HG03442 (cell line): ENCODE results near the gene SPEM1.
"Not testable (repeated sequence)": the region's sequence is repeated elsewhere in the genome, so short reads cannot be mapped to it uniquely, and the experiment has no call there.

Experiments
- ATAC-seq: cut with Tn5 transposase; IDR thresholded peaks from one replicate; pipeline ENCODE4 v1.9.1; 2021; ENCODE audit warnings: mild to moderate bottlenecking, moderate library complexity; ENCODE audit not compliant: unreplicated experiment

The SPEM1 gene

DNA sequence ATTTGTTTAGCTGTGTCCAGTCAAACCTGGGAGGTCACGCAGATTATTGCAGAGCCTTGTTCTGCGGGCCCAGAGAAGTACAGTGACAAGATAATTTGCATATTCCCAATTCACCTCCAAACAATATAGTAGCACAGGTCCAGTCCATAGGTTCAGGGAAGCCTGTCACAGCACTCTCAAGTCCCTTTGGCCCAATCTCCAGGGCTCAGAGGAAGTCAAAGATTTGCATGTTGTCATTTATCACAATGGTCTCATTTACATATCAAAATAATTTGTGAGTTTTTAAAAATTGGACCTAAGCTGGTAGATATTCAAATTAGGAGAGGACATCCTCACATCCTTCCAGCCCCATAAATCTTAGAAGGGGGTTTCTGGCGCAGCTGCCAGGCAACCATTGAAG is 47.4 kb downstream of the SPEM1 start:
- no peak for ATAC-seq

DNA sequence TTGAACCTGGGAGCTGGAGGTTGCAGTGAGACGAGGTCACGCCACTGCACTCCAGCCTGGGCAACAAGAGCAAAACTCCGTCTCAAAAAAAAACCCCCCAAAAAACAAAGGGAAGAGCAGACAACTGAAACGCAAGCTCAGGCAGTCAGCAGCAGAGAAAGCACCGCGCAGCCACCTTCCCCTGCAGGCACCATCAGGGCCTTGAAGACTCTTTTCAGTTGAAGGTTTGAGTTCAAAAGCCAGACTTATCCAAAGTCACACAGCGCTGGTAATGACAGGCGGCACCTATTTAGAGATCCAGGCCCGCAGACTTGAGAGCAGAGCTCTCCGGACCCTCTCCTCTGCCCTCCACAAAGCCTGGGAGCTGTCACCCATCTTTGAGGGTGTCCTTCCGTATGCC is 48.2 kb downstream of the SPEM1 start:
- no peak for ATAC-seq

DNA sequence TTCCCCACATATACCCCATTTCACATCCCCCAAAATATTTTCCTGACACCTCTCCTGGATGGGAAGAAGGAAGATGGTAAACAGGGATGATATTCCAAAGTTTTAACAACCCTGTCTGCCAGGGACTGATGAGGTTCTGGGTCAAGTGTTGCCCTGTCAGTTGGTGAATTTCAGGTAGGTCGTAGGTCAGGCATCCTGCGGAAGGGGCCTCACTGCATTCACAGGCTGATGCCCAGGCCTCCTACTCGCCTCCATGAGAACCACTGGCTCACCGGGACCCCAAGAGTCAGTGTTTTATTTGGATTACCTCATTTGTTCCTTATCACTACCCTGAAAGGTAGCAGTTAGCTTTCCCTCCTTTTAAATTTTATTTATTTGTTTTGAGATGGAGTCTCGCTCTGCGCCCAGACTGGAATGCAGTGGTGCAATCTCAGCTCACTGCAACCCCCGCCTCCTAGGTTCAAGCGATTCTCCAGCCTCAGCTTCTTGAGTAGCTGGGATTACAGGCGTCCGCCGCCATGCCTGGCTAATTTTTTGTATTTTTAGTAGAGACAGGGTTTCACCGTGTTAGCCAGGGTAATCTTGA is 48.8 kb downstream of the SPEM1 start:
- no peak for ATAC-seq

DNA sequence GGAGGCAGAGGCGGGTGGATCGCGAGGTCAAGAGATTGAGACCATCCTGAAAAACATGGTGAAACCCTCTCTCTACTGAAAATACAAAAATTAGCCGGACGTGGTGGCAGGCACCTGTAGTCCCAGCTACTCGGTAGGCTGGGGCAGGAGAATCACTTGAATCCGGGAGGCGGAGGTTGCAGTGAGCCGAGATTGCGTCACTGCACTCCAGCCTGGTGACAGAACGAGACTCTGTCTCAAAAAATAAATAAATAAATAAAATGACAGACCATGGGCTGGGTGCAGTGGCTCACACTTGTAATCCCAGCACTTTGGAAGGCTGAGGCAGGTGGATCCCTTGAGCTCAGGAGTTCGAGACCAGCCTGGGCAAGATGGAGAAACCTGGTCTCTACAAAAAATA is 49.7 kb downstream of the SPEM1 start:
- ATAC-seq = not testable (repeated sequence)

DNA sequence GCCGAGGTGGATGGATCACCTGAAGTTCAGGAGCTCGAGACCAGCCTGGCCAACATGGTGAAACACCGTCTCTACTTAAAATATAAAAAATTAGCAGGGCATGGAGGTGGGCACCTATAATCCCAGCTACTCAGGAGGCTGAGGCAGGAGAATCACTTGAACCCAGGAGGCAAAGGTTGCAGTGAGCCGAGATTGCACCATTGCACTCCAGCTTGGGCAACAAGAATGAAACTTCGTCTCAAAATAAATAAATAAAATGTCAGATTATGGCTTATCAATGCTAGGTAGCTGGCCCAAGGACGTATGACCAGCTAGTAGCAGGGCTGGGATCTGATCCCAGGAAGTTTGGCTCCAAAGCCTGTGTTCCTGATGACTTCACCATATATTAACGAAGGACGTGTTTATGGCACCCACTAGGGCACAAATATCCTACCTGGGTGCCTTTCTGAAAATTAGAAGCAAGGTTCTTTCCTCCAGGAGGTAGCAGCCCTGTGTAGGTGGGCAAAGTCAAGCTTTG is 50.4 kb downstream of the SPEM1 start:
- not testable (repeated sequence) for ATAC-seq
